HG03457 (cell line): ENCODE results near the gene LIF.

Experiments
- ATAC-seq: cut with Tn5 transposase; IDR thresholded peaks from one replicate; pipeline ENCODE4 v1.9.1; 2021; ENCODE audit warnings: moderate number of reproducible peaks; ENCODE audit not compliant: unreplicated experiment

LIF gene

GRCh38 chr22:30284666-30285065 lies 38.1 kb upstream of the LIF start:
- no peak for ATAC-seq

GRCh38 chr22:30284172-30284571 lies 37.6 kb upstream of the LIF start:
- no peak for ATAC-seq

GRCh38 chr22:30283342-30283741 lies 36.8 kb upstream of the LIF start:
- no peak for ATAC-seq

- no peak for ATAC-seq
Measured at GRCh38 chr22:30282616-30283046, 36.1 kb upstream of the LIF start.

- no peak for ATAC-seq
Measured at GRCh38 chr22:30280505-30280904, 33.9 kb upstream of the LIF start.

- no peak for ATAC-seq
Measured at GRCh38 chr22:30279932-30280331, 33.4 kb upstream of the LIF start.

GRCh38 chr22:30279046-30279788 lies 32.7 kb upstream of the LIF start:
- ATAC-seq: no peak

- ATAC-seq: no peak
Measured at GRCh38 chr22:30277547-30278344, 31.2 kb upstream of the LIF start.

GRCh38 chr22:30276039-30276438 lies 29.5 kb upstream of the LIF start:
- ATAC-seq: no peak

- no peak for ATAC-seq
Measured at GRCh38 chr22:30275625-30276024, 29.1 kb upstream of the LIF start.

- no peak for ATAC-seq
Measured at GRCh38 chr22:30274437-30274812, 27.9 kb upstream of the LIF start.

GRCh38 chr22:30273711-30274436 lies 27.3 kb upstream of the LIF start:
- ATAC-seq: no peak

- ATAC-seq: no peak
Measured at GRCh38 chr22:30272781-30273601, 26.4 kb upstream of the LIF start.

- ATAC-seq: no peak
Measured at GRCh38 chr22:30270832-30271231, 24.3 kb upstream of the LIF start.

- ATAC-seq: no peak
Measured at GRCh38 chr22:30268331-30268730, 21.8 kb upstream of the LIF start.

- ATAC-seq: no peak
Measured at GRCh38 chr22:30267382-30268302, 21.1 kb upstream of the LIF start.

GRCh38 chr22:30266445-30267381 lies 20.2 kb upstream of the LIF start, which contains the start of gene OSM:
Gene OSM (minus strand): TSS chr22:30266851. CDS start chr22:30266799, 52 bp downstream.
- ATAC-seq: no peak

GRCh38 chr22:30265823-30266444 lies 19.4 kb upstream of the LIF start:
- no peak for ATAC-seq
